Cerebellar nuclear complex (tissue), 1 donor: ENCODE results near the gene TYW5.

Experiments used
- DNase-seq, 2 experiments: peaks; one replicate each; lab custom pipeline; 2025; lab: John Stamatoyannopoulos, UW

Gene TYW5

DNA sequence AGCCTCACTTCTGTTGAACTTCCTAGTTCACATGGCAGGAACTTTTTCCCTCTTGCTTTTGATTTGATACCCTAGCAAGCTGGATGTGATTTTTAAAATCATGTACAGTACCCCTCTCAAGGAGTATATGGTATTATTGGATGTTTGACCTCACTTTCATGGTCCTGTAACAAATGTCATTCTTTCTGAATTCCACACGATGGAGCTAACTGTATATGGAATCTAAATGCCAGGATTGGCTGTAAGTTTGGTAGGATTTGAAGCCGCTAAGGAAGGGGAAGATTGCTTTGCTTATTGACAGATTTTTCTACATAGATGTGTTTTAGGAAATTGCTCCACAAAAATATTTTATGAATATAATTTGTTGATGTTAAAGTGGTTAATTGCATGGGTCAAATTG lies 18.4 kb upstream of the TYW5 start:
- DNase-seq: no peak

DNA sequence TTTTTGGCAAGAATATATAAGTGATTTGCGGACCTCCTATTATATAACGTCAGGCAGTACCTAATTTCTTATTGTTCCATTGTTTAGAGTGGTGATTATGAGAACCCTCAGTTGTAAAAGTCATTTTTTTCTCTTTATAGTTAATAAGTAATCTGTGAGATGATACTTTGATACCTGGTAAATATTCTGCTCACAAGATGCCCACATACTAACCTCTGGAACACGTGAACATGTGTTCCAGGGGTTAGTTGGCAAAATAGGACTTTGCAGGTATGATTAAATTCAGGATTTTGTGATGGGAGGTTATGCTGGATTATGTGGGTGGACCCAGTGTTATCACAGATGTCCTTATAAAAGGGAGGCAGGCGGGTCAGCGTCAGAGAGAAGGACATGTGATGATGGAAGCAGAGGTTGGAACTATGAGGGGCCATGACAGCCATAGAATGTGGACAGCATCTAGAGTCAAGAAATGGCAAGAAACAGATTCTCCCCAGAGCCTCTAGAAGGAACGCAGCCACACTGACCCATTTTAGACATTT lies 16.9 kb upstream of the TYW5 start:
- no peak for DNase-seq

DNA sequence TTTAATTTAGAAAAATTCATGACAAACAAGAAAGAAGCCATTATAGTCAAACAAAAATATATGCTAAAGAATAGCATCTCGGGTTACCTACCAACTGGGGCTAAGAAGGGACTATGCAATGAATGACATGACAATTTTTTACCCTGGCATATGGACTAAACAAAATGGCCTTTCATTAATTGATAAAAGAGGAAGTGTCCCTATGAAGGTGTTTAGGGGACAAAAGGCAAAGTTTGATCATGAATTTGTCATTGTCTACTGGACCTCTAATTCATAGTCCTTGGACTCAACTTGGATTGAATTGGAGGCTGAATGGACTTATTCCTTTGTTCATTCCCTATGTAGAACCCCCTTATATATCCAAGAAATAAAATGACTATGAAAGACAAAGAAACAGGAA lies 12.8 kb upstream of the TYW5 start:
- DNase-seq: no peak

DNA sequence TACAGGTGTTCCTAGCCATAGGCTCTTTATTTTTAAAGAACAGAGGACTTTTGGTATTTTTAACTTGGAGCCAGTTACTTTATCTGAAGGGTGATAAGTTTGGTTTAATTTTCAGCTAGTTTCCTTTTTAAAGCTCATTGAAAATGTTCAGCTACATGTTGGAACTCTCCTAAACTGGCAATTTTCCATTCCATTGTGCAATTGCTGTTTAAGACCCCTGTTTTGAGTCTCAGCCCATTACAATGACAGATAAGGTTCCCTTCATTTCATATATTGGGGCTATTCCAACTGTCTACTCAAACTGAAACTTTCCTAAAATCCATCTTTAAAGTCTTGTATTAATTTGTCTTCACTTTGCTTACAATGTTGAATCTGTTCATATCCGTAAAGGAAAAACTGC lies 11.7 kb upstream of the TYW5 start:
- no peak for DNase-seq

DNA sequence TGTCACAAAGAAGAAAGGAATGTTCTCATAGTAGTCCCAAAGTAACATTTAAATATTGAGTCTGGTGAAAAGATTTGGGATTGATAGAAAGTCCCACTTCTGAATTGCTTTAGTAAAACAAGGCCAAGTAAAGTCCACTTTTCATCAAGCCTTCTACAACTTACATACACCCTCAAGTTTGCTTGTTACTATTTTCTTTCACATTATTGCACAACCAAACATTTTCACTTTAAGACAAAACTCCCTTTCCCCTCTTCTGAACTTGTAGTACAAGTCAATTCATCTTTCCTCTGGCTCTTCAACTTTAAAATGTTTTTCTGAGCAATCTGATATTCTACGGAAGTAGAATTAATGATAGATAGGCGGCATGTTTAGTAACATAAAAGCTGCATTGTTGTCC lies 11.1 kb upstream of the TYW5 start:
- DNase-seq: no peak

DNA sequence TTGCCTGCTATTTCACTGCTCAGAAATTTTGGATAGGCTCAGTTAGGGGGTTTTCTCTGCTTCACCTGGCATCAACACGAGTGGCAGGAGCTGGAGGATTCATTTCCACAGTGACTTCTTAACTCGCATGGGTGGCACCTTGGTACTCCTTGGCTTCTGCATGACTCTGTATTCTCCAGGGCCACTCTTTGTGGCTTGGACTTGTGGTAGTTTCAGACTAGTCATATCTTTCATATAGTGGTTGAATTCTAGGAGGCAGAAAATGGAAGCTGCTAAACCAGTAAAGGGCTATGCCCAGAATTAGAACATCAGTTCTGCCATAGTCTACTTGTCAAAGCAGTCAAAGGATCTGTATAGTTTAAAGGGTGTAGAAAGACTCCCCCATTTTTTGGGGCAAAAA lies 6.9 kb upstream of the TYW5 start:
- DNase-seq: no peak

DNA sequence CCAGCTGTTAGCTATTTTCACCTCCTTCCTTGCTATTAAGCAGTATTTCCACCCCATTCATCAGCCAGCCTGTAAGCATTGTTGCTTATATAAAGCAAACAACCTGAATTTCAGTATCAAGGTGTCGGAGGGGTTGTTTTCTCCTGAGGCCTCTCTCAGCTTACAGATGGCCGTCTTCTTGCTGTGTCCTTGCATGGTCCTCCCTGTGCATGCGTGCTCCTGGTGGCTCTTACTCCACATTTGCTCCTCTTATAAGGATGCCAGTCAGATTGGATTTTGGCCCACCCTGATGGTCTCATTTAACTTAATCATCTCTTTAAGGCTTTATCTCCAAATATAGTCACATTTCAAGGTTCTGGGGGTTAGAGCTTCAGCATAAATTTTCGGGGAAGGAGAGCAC lies 2.7 kb upstream of the TYW5 start:
- DNase-seq: no peak

DNA sequence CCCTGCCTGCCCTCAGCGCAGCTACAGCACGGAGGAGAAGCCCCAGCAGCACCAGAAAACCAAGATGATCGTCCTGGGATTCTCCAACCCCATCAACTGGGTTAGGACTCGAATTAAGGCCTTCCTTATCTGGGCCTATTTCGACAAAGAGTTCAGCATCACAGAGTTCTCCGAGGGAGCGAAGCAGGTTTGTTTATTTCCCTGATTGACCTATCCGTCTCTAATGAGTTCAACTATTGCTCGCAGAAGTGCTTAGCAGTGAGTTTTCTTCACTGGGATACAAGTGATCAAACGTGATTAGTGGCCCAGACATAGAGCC lies 730 bp upstream of the TYW5 start:
- DNase-seq: no peak

DNA sequence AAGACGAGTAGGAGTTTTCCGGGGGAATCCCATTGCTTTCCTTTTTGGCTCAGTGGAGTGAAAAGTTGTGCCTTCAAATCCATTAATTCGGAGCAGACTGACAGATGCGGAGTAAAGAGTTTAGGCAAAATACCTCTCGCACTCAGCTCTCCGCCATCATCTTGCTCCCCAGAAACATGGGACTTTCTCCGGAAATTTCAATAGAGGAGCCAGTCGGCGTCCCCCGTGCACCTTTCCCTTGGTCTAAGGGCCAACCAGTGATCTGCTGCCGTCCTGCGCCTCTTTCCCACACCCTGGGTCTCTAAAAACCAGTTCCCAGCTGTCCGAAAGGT lies 318 bp downstream of the TYW5 start:
- peak in 1 of 2 experiments; percentile 57 for DNase-seq

DNA sequence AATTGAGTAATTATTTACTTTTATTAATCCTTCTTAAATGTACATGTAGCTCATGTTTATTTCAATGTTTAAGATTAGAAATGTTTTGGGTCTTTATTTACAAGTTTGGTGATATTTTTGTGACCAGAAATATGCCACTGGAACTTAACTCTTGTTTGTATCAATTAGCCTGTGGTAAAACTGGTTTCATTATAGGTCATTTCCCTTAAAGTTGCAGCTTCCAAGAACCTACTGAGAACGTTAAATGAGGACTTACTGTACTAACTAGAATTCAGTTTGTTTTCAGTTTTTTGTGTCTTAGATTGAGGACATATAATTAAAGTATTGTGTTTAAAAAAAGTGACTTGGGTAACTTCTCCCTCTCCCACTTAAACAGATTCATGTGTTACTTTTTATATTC lies 4.3 kb downstream of the TYW5 start:
- no peak for DNase-seq

DNA sequence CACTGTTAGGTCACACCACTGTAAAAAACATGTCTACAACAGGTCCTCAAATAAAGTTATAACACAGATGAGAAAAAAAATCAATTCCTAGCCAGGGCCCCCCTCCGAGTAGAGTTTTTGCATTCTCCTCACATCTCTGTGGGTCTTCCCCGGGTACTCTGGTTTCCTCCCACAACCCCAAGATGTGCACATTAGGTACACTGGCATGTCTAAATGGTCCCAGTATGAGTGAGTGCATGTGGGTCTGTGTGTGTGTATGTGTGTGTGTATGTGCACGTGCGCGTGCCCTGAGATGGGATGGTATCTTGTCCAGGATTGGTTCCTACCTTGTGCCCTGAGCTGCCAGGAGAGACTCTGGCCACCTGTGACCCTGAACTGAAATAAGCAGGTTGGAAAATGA lies 4.9 kb downstream of the TYW5 start:
- no peak for DNase-seq

DNA sequence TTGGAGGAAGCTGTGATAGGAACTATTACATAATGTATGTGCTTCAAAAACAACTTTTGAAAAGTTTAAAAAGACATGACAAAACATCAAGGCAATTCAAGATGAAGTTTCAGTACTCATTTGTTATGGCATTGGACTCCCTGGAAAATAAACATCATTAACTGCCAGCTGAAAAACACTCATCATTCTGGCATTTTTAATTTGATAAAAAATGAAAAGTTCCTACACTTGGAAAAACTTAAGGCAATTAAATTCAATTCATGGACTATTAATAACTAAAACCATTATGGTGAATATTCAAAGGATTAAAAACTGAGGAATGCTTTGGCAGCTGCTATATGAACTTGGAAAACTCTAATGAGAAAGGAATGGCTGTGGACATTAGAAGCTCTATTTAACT lies 8.5 kb downstream of the TYW5 start:
- no peak for DNase-seq

DNA sequence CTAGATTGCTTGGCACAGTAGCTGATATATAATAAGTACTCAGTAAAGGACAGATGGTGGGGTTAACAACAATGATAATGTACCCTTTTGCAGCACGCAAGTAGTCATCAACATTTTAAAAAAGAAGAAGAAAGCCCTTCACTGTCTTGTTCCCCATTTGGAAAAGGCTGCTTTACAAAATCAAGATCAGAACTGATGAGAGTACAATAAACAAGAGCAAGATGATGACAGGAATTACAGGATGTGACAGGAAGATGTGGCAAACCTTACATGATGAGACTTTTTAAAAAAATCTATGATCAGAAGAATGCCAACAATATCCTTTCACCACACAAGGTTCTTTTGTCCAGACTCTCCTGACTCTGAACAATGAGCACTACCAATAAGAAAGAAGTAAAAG lies 9.1 kb downstream of the TYW5 start:
- DNase-seq: no peak

DNA sequence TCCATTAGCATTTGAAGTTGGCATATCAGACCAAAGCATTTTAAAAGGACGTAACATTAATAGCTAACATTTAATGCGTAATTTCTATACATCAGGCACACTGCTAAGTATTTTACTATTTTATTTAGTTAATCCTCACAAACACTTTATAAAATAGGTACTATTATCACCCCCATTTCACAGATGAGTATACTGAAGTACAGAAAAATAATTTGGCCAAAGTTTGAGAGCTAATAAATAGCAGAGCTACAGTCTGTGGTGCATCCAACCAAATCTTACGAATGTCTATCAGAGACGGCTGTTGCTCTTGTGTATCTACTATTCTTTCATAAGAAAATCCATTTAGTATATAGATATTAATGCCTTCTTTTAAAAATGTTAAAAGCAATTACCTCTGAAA lies 11.9 kb downstream of the TYW5 start:
- DNase-seq: no peak

DNA sequence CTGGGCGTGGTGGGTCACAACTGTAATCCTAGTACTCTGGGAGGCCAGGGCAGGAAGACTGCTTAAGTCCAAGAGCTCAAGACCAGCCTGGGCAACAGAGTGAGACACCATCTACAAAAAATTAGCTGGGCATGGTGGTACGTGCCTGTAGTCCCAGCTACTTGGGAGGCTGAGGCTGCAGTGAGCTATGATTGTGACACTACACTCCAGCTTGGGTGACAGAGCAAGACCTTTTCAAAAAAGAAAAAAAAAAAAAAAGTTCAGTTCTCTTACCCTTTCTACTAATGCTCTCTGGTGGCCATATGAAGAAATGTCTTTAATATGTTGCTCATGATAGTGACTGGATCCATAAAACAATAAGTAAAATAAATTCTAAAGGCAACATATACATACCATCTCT lies 14.9 kb downstream of the TYW5 start:
- DNase-seq: no peak

DNA sequence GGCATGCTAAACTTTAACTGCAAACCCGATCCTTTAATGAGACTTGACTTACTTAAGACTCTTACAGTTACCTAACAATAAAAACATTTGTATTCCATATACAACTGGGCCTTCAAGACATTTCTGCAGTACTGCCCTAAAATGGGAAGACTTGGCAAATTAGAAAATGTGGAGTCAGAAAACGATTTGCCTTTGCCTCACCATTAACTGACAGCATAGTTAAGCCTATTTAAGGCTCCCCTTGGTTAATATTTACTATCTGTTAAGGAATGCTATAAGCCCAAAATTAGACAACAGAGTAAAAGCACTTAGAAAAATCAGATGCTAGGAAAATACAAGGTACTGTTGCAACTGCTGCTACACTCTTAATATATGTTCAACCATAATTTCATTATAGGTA lies 18.7 kb downstream of the TYW5 start:
- no peak for DNase-seq

DNA sequence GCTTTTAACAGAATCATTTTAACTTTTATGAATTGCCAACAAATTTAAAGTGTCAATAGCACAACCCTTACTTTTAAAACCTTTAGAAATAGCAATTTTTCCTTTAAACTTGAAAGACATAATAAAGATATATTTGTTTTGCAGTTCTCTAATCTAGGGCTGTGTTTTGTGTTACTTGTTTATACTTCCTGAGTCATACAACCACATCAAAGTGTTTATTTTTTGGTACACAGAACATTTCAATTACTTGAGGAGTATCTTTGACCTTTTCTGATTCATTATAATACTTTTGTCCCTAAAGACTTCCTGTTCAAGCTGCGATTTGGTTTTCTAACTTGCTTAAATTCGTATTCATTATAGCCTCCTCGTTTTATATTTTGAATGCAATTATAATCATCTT lies 21.8 kb downstream of the TYW5 start:
- no peak for DNase-seq

DNA sequence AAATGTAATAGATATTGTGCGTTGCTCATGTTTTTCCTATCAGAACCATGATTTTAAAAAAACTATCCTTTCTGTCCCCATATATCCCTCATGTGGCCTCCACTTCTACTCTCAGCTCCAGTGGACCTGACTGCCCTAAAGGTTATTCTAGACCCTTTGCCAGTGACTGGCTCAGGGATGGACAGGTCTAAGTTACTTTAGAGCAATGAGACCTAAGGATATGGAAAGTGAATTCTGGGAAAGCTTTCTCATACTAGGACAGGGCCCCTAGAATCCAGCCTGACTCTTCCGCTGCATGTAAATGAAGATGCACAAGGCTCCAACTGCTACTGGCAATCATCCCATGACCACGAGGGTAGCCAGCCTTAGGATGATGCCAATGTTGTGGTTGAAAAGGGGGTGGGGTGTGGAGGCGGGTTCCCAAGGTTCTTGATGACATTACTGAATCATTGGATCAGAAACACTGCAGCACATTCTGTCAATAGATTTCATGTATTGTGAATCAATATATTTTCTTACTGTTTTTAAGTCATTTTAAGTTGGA lies 22.9 kb downstream of the TYW5 start:
- no peak for DNase-seq

DNA sequence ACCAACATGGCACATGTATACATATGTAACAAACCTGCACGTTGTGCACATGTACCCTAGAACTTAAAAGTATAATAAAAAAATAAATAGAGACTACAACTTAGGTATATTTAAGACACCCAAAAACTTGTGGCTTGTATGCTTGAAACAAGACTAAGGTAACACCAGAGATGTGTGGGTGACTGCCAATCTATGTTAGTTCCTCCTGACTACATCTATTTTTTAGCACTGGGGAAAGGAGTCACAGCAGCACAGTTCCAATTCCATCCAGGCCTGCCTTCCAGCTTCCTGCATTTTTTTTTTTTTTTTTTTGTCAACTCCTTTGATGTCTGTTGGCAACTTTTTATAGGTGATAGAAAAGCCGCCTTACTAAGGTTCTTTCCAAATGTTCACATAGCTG lies 26.0 kb downstream of the TYW5 start:
- DNase-seq: no peak

DNA sequence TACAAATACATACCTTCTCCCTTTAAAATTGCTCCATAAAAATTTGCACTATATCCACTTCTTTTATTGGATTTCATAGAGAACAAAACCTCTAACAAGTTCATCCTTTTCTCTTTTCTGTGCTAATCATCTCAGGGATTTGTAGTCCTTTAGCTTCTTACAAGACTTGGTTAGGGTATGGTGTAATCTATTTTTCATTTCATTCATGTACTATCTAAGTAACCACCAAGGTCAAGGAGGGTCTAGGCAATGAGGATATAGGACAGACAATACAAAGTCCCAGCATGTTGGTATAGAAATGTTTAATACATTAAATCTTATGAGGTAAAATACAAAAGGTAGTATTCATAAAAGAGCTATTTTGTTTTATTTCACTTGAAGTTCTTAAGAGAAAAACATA lies 26.7 kb downstream of the TYW5 start:
- no peak for DNase-seq

DNA sequence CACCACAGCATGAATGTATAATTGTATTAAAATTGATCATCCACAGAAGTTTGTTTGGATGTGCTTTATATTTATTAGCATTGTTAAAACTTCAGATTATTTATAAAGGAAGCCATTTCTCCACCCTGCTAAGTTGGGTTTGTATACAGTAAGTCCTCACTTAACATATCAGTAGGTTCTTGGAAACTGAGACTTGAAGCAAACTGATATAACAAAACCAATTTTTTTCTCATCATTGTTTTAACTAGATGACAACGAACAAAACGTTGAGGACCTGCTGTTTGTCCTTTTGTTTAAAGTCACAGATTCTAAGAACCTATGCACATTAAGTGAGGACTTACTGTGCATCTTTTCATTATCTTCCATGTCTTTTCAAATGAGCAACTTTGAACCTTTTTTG lies 27.1 kb downstream of the TYW5 start:
- DNase-seq: no peak

DNA sequence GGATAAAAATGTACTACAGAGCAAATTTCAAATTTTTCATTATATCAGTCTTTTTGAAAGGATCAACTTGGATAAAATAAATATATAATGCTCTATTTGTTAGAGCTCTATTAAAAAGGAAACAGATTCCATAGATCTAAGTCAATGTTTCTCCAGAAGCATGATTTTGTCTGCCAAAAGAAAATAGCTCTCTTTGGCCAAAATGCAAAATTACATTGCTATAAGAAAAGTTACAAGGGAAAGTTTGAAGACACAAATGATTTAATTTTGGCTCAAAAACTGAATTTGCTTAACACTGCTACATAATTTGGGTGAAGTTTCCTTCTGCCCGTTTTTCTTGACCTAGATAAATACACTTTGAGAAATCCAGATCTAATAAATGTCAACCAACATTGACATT lies 28.5 kb downstream of the TYW5 start:
- DNase-seq: no peak

DNA sequence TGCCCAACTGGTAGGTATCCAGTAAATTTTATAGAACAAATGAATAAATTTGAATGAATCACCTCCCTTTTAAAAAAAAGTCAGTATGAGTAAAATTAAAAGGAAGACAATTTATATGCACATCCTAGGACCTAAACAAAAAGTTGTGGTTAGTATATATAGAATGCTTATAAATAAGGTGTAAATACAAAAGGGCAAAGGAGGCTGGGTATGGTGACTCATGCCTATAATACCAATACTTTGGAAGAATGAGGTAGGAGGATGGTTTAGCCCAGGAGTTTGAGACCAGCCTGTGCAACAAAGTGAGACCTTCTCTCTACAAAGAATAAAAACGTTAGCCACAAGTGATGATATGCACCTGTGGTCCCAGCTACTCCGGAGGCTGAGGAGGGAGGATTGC lies 31.4 kb downstream of the TYW5 start:
- DNase-seq: no peak

DNA sequence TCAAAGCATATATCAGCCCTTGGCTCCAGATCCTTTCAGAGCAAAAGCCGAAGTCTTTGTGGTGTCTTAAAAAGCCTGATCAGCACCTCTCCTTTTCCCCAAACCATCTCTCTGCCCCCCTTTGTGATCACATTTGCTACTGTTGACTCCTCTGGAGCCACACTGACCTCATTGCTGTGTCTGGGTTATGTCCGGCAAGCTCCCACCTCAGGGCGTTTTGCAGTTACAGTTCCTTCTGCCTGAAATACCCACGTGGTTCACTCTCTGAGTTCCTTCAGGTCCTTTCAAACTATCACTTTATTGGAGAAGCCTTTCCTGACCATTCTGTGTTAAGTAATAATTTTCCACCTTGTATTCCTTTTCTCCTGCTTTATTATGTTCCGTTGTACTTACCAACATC lies 32.4 kb downstream of the TYW5 start:
- DNase-seq: no peak

DNA sequence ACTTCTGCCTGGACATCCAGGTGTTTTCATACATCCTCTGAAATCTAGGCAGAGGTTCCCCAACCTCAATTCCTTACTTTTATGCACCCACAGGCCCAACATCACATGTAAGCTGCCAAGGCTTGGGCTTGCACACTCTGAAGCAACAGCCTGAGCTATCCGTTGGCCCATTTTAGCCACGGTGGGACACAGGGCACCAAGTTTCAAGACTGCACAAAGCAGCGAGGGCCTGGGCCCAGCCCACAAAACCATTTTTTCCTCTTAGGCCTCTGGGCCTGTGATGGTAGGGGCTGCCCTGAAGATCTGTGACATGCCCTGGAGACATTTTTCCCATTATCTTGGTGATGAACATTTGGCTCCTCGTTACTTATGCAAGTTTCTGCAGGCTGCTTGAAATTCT lies 38.3 kb downstream of the TYW5 start:
- DNase-seq: no peak
